Keratinocyte (primary cell): Measurements from ENCODE around the gene OR4D10. TPM values are rescaled to one million over a fixed set of nuclear protein-coding genes. Genes with fewer than 3 reads are reported as not detected.

Source experiments
- DNase-seq: peaks from one replicate; pipeline ENCODE4 v3.0.0-alpha.2; 2011; ENCODE audit warnings: low read depth, missing footprints, low spot score
- FAIRE-seq: peaks from 2 replicates; lab custom pipeline; 2011; peaks lifted over from hg19 to GRCh38; lab: Jason Lieb, UNC
- H2AFZ ChIP-seq: 2 replicates; pipeline ENCODE4 v1.6.0; 2012; ENCODE audit warnings: low read length, control low read depth, inconsistent platforms; ENCODE audit not compliant: control insufficient read depth
- H3K27ac ChIP-seq: 2 replicates; pipeline ENCODE4 v1.5.1; 2011; ENCODE audit warnings: low read length; ENCODE audit not compliant: control insufficient read depth, insufficient read depth
- H3K27me3 ChIP-seq: 3 replicates; pipeline ENCODE4 v1.6.0; 2011; ENCODE audit warnings: low read length; ENCODE audit not compliant: control insufficient read depth, insufficient read depth; ENCODE audit errors: extremely low read depth
- H3K36me3 ChIP-seq, 2 experiments: 2 replicates in 1 of 2; 3 replicates in 1 of 2; pipeline ENCODE4 v1.5.1; 2011; ENCODE audit warnings: low read length in 2 of 2, mild to moderate bottlenecking in 1 of 2; ENCODE audit not compliant: control insufficient read depth in 2 of 2, insufficient read depth in 2 of 2; ENCODE audit errors: extremely low read depth in 1 of 2
- H3K4me1 ChIP-seq: 3 replicates; pipeline ENCODE4 v1.5.1; 2011; ENCODE audit warnings: low read length; ENCODE audit not compliant: control insufficient read depth, insufficient read depth; ENCODE audit errors: extremely low read depth
- H3K4me2 ChIP-seq: 3 replicates; pipeline ENCODE4 v1.6.0; 2011; ENCODE audit warnings: low read depth, low read length; ENCODE audit not compliant: control insufficient read depth, insufficient read depth; ENCODE audit errors: extremely low read depth
- H3K4me3 ChIP-seq, 3 experiments: fragments of 200-600 bp in 1 of 3; sonication (generic) in 1 of 3; 2 replicates in 2 of 3; 3 replicates in 1 of 3; pipeline ENCODE4 v1.5.1; 2011 to 2016; ENCODE audit warnings: low read length in 3 of 3, mild to moderate bottlenecking in 3 of 3, control low read depth in 2 of 3, inconsistent platforms in 1 of 3, low read depth in 1 of 3, mixed read lengths in 1 of 3, mixed run types in 1 of 3, moderate library complexity in 1 of 3; ENCODE audit not compliant: control insufficient read depth in 2 of 3, insufficient read depth in 2 of 3; ENCODE audit errors: extremely low read depth in 1 of 3
- H3K79me2 ChIP-seq: 2 replicates; pipeline ENCODE4 v1.6.0; 2012; ENCODE audit warnings: low read length; ENCODE audit not compliant: control insufficient read depth, insufficient read depth
- H3K9ac ChIP-seq: 3 replicates; pipeline ENCODE4 v1.6.0; 2011; ENCODE audit warnings: low read length; ENCODE audit not compliant: control insufficient read depth, insufficient read depth; ENCODE audit errors: extremely low read depth
- H3K9me1 ChIP-seq: 3 replicates; pipeline ENCODE4 v1.6.0; 2011; ENCODE audit warnings: low read length; ENCODE audit not compliant: control insufficient read depth, insufficient read depth; ENCODE audit errors: extremely low read depth
- H3K9me3 ChIP-seq: 2 replicates; pipeline ENCODE4 v1.5.1; 2012; ENCODE audit warnings: low read depth, low read length; ENCODE audit not compliant: control insufficient read depth
- H4K20me1 ChIP-seq: 3 replicates; pipeline ENCODE4 v1.6.0; 2011; ENCODE audit warnings: low read length; ENCODE audit not compliant: control insufficient read depth, insufficient read depth; ENCODE audit errors: extremely low read depth
- CTCF ChIP-seq, 3 experiments: IDR thresholded peaks in 1 of 3; conservative IDR thresholded peaks in 1 of 3; optimal IDR thresholded peaks in 1 of 3; 2 replicates in 2 of 3; 3 replicates in 1 of 3; pipeline versions ENCODE3 to v1.5.1; 2011; ENCODE audit warnings: low read length in 3 of 3, mild to moderate bottlenecking in 3 of 3, moderate library complexity in 2 of 3, control low read depth in 1 of 3, inconsistent platforms in 1 of 3; ENCODE audit not compliant: insufficient read depth in 2 of 3; ENCODE audit errors: extremely low read depth in 1 of 3
- EZH2 ChIP-seq: IDR thresholded peaks from one replicate; pipeline ENCODE4 v1.6.1; 2012; ENCODE audit warnings: inconsistent platforms, mild to moderate bottlenecking, low read length, moderate library complexity
- dilution Hi-C: fragments of 300-500 bp; cut with MboI; formaldehyde crosslinking; loops from one replicate; pipeline ENCODE4 v1.7.0; 2020; ENCODE audit warnings: low sequenced_read_pairs; ENCODE audit not compliant: extremely low pct_ligation_motif_present
- polyA plus RNA-seq, 5 experiments: library from polyadenylated mRNA; depleted of rRNA in 3 of 5; stranded (reverse) in 3 of 5; stranded (forward) in 1 of 5; unstranded in 1 of 5; fragments of >200 nt; gene quantifications; 1 replicate in 1 of 5; 2 replicates in 3 of 5; 3 replicates in 1 of 5; pipeline versions ENCODE4 v1.2.1 to v1.2.3, GENCODE V29; 2011 to 2012; ENCODE audit warnings: missing spikeins in 2 of 5, low read depth in 1 of 5, low replicate concordance in 1 of 5

The OR4D10 gene
- polyA plus RNA-seq, 1 donor (not counting 4 experiments of a cell fraction or from before 2014, with no cell fraction given), result not detected

GRCh38 chr11:59459916-59460315 is 13.2 kb upstream of the OR4D10 start:
- DNase-seq (no peak), FAIRE-seq (no peak)
- no peaks in the 10 kb centered on the region for H3K4me1 ChIP-seq
- no peaks in the 10 kb centered on the region for H3K27me3 ChIP-seq
- no peak overlapping the region for H2AFZ ChIP-seq
- H3K9me3 ChIP-seq, result no peaks in the 10 kb centered on the region
- H3K27ac ChIP-seq, result no peak overlapping the region
- H3K4me2 ChIP-seq, result no peak overlapping the region
- no peaks in the 10 kb centered on the region for H4K20me1 ChIP-seq
- no peak overlapping the region for H3K9ac ChIP-seq
- H3K4me3 ChIP-seq, result no peak overlapping the region
- no peaks in the 10 kb centered on the region for H3K79me2 ChIP-seq
- dilution Hi-C loops, result no loop called here
- no peak for TF ChIP-seq CTCF (optimal IDR thresholded peaks at IDR 0.05 in 1 of 3, IDR thresholded peaks at IDR 0.05 in 1 of 3, conservative IDR thresholded peaks at IDR 0.05 in 1 of 3; ENCODE audit: extremely low read depth in 1 of 3, insufficient read depth in 2 of 3, low read length in 3 of 3)
- TF ChIP-seq EZH2, result no peak
- H3K9me1 ChIP-seq, result no peaks in the 10 kb centered on the region
- no peaks in the 10 kb centered on the region for H3K36me3 ChIP-seq

- TF ChIP-seq CTCF (optimal IDR thresholded peaks at IDR 0.05 in 1 of 3, IDR thresholded peaks at IDR 0.05 in 1 of 3, conservative IDR thresholded peaks at IDR 0.05 in 1 of 3; ENCODE audit: extremely low read depth in 1 of 3, insufficient read depth in 2 of 3, low read length in 3 of 3) (no peak), EZH2 (no peak)
- Histone ChIP-seq H3K27me3 (no peaks in the 10 kb centered on the region), H3K9me1 (no peaks in the 10 kb centered on the region), H3K36me3 (no peaks in the 10 kb centered on the region), H4K20me1 (no peaks in the 10 kb centered on the region), H3K4me2 (no peak overlapping the region), H3K4me3 (no peak overlapping the region), H2AFZ (no peak overlapping the region), H3K27ac (no peak overlapping the region), H3K4me1 (no peaks in the 10 kb centered on the region), H3K9ac (no peak overlapping the region), H3K9me3 (no peaks in the 10 kb centered on the region), H3K79me2 (no peaks in the 10 kb centered on the region)
- DNase-seq, result no peak
- FAIRE-seq, result no peak
- dilution Hi-C loops, result no loop called here
Measured at GRCh38 chr11:59463190-59463641, 9.9 kb upstream of the OR4D10 start.
